Measurements from ENCODE around the gene GMEB2. TPM values are rescaled to one million over a fixed set of nuclear protein-coding genes. Genes with fewer than 3 reads are reported as not detected.
"Not testable (repeated sequence)": the region's sequence is repeated elsewhere in the genome, so short reads cannot be mapped to it uniquely, and the experiment has no call there.

The GMEB2 gene
- total RNA-seq, 1 experiment from 2014 or later = 8.4 TPM

DNA sequence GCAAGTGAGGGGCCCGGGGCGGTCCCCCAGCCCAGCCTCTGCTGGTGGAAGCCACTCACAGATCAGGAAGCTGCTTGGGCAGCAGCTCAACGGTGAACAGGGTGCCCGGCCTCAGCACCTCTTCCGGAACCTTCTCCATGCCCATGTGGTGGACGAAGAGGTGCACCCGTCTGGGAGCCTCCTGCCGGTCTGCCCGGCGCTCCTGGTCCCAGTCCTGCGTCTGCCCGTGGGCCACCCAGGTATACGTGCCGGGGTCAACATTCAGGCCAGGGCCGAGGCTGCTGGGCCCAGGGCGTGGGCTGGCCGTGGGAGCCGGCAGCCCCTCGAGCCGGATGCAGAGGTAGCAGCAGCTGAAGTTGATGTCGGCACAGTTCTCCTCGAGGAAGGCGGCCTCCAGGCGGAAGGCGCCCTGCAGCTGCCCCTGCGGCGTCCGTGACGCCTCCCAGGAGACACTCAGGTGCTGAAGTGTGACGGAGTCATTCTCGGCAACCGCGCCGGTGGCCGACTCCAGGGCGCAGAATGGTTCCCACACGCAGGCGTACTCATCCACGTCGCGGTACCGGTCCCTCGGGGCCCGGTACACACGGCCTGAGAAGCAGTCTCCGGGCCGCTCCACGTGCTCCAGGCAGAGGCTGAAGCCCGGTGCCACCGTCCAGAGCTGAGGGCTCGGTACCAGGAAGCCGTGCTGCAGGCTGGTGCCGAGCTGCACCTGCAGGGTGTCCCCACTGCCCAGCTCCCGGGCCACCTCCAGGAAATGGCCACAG is 64.3 kb downstream of the GMEB2 start:
- Histone ChIP-seq H3K9me2 (replicated peaks; ENCODE audit: insufficient read depth, low read length) (no peaks in the 10 kb centered on the region), H4K20me1 (ENCODE audit: insufficient read depth, low read depth, low read length) (no peaks in the 10 kb centered on the region), H3K4me2 (ENCODE audit: low read depth, low read length, poor library complexity, severe bottlenecking) (no peak overlapping the region), H3K9ac (ENCODE audit: low read length) (no peak overlapping the region), H3K4me1 (ENCODE audit: low read length) (no peaks in the 10 kb centered on the region), H3K27ac (ENCODE audit: low read length) (no peak overlapping the region), H3K27me3 (ENCODE audit: low read length) (no peaks in the 10 kb centered on the region), H2AFZ (ENCODE audit: low read length) (no peak overlapping the region), H3K4me3 (ENCODE audit: low read length) (no peak overlapping the region), H3K9me3 (ENCODE audit: low read length) (no peaks in the 10 kb centered on the region), H3K79me2 (ENCODE audit: low read length) (no peaks in the 10 kb centered on the region), H3K36me3 (ENCODE audit: insufficient read depth, low read length) (no peaks in the 10 kb centered on the region)
- DNase-seq = no peak

DNA sequence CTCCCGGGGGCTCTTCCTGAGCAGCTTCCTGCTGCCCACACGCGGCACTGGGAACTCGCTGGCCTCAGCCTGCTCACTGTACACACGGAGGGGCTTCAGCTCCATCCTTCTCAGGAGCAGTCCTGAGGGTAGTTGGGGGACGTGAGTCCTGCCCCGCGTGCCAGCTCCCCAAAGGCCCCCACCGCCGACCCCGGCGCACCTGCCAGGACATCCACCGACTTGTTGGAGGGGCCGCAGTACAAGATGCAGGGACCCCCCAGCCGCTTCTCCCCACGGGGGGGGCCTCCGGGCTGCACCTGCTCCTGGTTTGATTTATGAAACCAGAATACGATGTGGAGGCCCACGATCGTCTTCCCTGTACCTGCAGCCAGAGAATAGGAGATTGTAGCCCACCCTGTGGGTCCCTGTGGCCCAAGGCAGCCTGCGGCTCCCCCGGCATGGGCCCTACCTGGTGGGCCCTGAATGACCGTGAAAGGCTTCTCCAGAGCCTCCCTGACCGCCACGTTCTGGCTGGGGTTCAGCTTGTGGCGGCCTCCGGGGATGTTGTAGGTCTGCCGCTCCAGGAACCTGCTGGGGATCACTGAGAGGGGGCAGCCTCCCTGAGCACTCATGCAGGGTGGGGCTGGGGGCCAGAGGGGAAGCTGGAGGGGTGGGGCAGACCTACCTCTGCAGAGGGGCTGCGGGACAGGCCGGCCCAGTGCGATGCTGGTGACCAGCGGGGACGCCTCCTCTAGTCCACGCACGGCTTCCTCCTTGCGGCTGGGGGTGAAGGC is 65.1 kb downstream of the GMEB2 start:
- no peaks in the 10 kb centered on the region for H3K27me3 ChIP-seq (ENCODE audit: low read length)
- H2AFZ ChIP-seq (ENCODE audit: low read length) = no peak overlapping the region
- H3K9me2 ChIP-seq (replicated peaks; ENCODE audit: insufficient read depth, low read length) = no peaks in the 10 kb centered on the region
- H3K9ac ChIP-seq (ENCODE audit: low read length) = no peak overlapping the region
- no peaks in the 10 kb centered on the region for H3K4me1 ChIP-seq (ENCODE audit: low read length)
- H3K4me3 ChIP-seq (ENCODE audit: low read length) = no peak overlapping the region
- no peak for DNase-seq
- H3K36me3 ChIP-seq (ENCODE audit: insufficient read depth, low read length) = no peaks in the 10 kb centered on the region
- H3K27ac ChIP-seq (ENCODE audit: low read length) = no peak overlapping the region
- H3K9me3 ChIP-seq (ENCODE audit: low read length) = no peaks in the 10 kb centered on the region
- H3K4me2 ChIP-seq (ENCODE audit: low read depth, low read length, poor library complexity, severe bottlenecking) = no peak overlapping the region
- no peaks in the 10 kb centered on the region for H4K20me1 ChIP-seq (ENCODE audit: insufficient read depth, low read depth, low read length)
- no peaks in the 10 kb centered on the region for H3K79me2 ChIP-seq (ENCODE audit: low read length)

DNA sequence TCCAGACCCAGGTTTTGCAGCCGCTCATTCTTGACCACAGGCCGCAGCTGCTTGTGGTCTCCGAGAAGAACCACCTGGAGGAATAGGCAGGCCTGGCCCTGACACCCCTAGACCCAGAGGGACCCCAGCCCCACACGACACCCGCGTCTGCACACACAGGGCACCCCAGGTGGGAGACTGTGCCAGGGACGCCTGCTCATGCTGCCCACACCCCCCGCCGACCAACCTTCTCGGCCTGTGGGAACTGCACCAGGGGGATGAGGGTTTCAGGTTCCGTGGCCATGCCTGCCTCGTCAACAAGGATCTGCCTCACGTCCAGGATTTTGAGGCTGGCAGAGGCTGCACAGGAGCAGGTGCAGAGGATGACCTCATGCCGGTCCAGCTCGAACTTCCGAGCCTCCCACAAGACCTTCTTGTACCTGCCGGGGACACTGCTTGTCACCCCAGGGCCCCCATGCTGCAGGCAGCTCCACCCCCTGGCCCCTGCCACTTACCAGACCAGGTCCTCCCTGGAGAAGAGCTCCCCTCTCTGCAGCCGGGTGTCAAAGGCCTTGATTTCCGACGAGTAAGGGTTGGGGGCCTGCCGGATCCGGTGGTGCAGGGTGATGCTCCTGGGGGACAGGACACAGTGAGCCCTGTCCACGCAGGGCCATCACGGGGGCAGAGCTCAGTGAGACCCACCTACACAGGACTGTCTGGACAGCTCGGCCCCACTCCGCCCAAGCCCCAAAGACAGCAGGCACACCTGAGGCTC is 65.9 kb downstream of the GMEB2 start:
- Histone ChIP-seq H4K20me1 (ENCODE audit: insufficient read depth, low read depth, low read length) (0 out of 2 replicates have a peak, but pooled peaks cover 4% of the 10 kb centered on the region), H3K9ac (ENCODE audit: low read length) (no peak overlapping the region), H2AFZ (ENCODE audit: low read length) (no peak overlapping the region)

DNA sequence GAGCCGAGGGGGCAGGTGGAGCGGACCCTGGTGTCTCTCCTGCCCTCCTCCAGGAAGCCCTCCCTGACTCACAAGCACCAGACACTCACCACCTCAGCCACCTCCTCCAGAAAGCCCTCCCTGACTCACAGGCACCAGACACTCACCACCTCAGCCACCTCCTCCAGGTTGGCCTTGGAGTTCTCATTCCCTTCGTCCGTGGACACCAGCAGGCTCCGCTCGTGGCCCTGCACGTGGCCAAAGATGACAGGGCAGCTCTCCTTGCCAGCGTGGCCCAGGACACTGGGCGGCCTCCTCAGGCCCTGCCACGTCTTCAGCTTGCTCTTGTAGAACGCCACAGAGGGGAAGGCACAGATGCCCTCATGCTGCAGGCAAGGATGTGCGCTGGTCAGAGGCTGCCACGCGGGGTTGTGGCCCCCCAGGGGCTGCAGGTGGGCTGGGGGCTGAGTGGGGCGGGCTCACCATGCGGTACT is 66.5 kb downstream of the GMEB2 start:
- Histone ChIP-seq H2AFZ (ENCODE audit: low read length) (no peak overlapping the region), H3K4me3 (ENCODE audit: low read length) (no peak overlapping the region), H3K9ac (ENCODE audit: low read length) (no peak overlapping the region), H3K27me3 (ENCODE audit: low read length) (no peaks in the 10 kb centered on the region), H3K4me2 (ENCODE audit: low read depth, low read length, poor library complexity, severe bottlenecking) (no peak overlapping the region), H3K36me3 (ENCODE audit: insufficient read depth, low read length) (no peaks in the 10 kb centered on the region), H3K27ac (ENCODE audit: low read length) (no peak overlapping the region), H4K20me1 (ENCODE audit: insufficient read depth, low read depth, low read length) (0 out of 2 replicates have a peak, but pooled peaks cover 11% of the 10 kb centered on the region), H3K9me2 (replicated peaks; ENCODE audit: insufficient read depth, low read length) (no peaks in the 10 kb centered on the region), H3K9me3 (ENCODE audit: low read length) (no peaks in the 10 kb centered on the region), H3K79me2 (ENCODE audit: low read length) (no peaks in the 10 kb centered on the region), H3K4me1 (ENCODE audit: low read length) (peaks cover 5% of the 10 kb centered on the region)
- DNase-seq = no peak

More for the DNA sequence above, 65.9 kb downstream of the GMEB2 start:
- no peak overlapping the region for H3K27ac ChIP-seq (ENCODE audit: low read length)
- no peaks in the 10 kb centered on the region for H3K36me3 ChIP-seq (ENCODE audit: insufficient read depth, low read length)
- no peak overlapping the region for H3K4me3 ChIP-seq (ENCODE audit: low read length)
- H3K4me2 ChIP-seq (ENCODE audit: low read depth, low read length, poor library complexity, severe bottlenecking) = no peak overlapping the region
- no peaks in the 10 kb centered on the region for H3K79me2 ChIP-seq (ENCODE audit: low read length)
- DNase-seq = no peak
- no peaks in the 10 kb centered on the region for H3K9me3 ChIP-seq (ENCODE audit: low read length)
- no peaks in the 10 kb centered on the region for H3K27me3 ChIP-seq (ENCODE audit: low read length)
- H3K9me2 ChIP-seq (replicated peaks; ENCODE audit: insufficient read depth, low read length) = no peaks in the 10 kb centered on the region
- no peaks in the 10 kb centered on the region for H3K4me1 ChIP-seq (ENCODE audit: low read length)

DNA sequence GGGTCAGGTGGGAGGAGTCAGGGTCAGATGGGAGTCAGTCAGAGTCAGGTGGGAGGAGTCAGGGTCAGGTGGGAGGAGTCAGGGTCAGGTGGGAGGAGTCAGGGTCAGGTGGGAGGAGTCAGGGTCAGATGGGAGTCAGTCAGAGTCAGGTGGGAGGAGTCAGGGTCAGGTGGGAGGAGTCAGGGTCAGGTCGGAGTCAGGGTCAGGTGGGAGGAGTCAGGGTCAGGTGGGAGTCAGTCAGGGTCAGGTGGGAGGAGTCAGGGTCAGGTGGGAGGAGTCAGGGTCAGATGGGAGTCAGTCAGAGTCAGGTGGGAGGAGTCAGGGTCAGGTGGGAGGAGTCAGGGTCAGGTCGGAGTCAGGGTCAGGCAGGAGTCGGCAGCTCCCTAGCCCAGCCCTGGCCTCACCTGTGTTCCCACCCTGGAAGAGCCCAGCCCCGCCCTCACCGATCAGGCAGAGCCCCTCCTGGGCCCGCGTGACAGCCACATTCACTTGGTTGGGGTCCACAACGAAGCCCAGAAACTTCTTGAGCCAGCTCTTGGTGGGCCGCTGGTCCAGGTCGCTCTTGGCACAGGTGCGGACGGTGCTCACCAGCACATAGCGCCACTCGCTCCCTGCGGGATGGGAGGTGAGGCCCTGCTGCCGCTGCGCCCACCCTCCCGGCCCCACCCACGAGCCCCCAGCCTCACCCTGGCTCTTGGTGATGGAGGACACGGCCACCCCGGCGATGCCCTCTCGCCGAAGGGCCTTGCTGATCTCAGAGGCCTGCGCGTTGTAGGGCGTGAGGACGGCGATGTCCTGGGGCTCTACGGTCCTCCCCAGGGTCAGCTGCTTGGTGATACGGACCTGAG is 67.2 kb downstream of the GMEB2 start:
- not testable (repeated sequence) for H3K9me2 ChIP-seq (replicated peaks; ENCODE audit: insufficient read depth, low read length); H3K9ac ChIP-seq (ENCODE audit: low read length); H3K27me3 ChIP-seq (ENCODE audit: low read length); H3K27ac ChIP-seq (ENCODE audit: low read length); H3K4me2 ChIP-seq (ENCODE audit: low read depth, low read length, poor library complexity, severe bottlenecking); H3K4me3 ChIP-seq (ENCODE audit: low read length); H3K36me3 ChIP-seq (ENCODE audit: insufficient read depth, low read length); DNase-seq; H3K9me3 ChIP-seq (ENCODE audit: low read length); H2AFZ ChIP-seq (ENCODE audit: low read length); H3K79me2 ChIP-seq (ENCODE audit: low read length)
- H4K20me1 ChIP-seq (ENCODE audit: insufficient read depth, low read depth, low read length) = 0 out of 2 replicates have a peak, but pooled peaks cover 13% of the 10 kb centered on the region
- H3K4me1 ChIP-seq (ENCODE audit: low read length) = peaks cover 12% of the 10 kb centered on the region

DNA sequence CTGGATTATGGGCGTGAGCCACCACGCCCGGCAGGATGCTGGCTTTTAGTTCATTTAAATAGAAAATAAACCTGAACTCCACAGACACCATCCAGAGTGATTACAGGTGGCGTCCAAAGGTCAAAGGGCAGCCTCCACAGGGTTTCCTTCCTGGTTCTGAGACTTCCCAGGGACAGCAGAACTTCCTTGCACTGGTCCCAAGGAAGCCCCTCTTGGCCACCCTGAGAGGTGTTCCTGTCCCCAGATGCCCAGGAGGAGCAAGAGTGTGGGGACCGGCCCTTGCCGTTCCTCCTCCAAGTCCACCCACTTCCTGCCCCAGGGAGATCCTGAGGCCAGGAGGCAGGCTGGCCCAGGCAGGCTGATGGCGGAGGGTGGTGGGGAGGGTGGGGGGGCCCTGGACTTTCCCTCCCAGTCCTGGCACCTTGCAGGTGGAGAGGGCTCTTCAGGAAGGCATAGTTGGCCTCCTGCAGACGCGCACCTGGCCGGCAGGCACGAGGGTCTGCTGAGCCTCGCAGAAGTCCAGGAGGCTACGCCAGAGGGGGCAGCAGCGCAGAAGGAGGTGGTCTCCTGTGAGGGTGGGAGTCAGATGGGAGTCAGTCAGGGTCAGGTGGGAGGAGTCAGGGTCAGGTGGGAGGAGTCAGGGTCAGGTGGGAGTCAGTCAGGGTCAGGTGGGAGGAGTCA is 68.0 kb downstream of the GMEB2 start:
- no peaks in the 10 kb centered on the region for H3K27me3 ChIP-seq (ENCODE audit: low read length)
- no peak overlapping the region for H3K4me2 ChIP-seq (ENCODE audit: low read depth, low read length, poor library complexity, severe bottlenecking)
- H3K4me1 ChIP-seq (ENCODE audit: low read length) = peaks cover 20% of the 10 kb centered on the region
- H3K9ac ChIP-seq (ENCODE audit: low read length) = no peak overlapping the region
- H3K36me3 ChIP-seq (ENCODE audit: insufficient read depth, low read length) = no peaks in the 10 kb centered on the region
- no peaks in the 10 kb centered on the region for H3K9me3 ChIP-seq (ENCODE audit: low read length)
- no peaks in the 10 kb centered on the region for H3K79me2 ChIP-seq (ENCODE audit: low read length)
- H3K4me3 ChIP-seq (ENCODE audit: low read length) = no peak overlapping the region
- no peak for DNase-seq
- no peak overlapping the region for H3K27ac ChIP-seq (ENCODE audit: low read length)
- no peak overlapping the region for H2AFZ ChIP-seq (ENCODE audit: low read length)
- H4K20me1 ChIP-seq (ENCODE audit: insufficient read depth, low read depth, low read length) = 0 out of 2 replicates have a peak, but pooled peaks cover 13% of the 10 kb centered on the region
- no peaks in the 10 kb centered on the region for H3K9me2 ChIP-seq (replicated peaks; ENCODE audit: insufficient read depth, low read length)

DNA sequence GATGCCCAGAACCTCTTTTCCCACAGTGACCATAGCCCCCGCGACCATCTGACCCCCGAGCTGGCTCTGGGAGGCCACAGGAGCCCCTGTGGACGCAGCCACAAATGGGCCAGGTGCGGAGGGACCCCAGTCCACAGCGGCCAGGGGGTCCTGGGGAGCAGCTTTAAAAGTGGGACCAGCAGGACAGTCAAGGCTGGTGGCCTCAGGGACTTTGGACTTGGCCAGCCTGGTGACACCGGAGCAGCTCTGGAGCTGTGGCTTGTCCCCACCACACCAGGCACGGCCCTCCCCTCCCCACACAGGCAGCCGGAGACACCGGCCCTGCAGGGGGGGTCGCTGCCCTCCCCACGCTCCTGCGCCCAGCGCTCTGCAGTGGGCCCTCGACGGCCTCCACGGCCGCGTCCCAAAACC is 69.4 kb downstream of the GMEB2 start:
- Histone ChIP-seq H3K9me3 (ENCODE audit: low read length) (no peaks in the 10 kb centered on the region), H3K9ac (ENCODE audit: low read length) (no peak overlapping the region), H4K20me1 (ENCODE audit: insufficient read depth, low read depth, low read length) (peaks cover 13% of the 10 kb centered on the region; the same call in 1 of the 2 replicates), H2AFZ (ENCODE audit: low read length) (no peak overlapping the region), H3K36me3 (ENCODE audit: insufficient read depth, low read length) (no peaks in the 10 kb centered on the region), H3K9me2 (replicated peaks; ENCODE audit: insufficient read depth, low read length) (no peaks in the 10 kb centered on the region), H3K4me2 (ENCODE audit: low read depth, low read length, poor library complexity, severe bottlenecking) (no peak overlapping the region), H3K4me1 (ENCODE audit: low read length) (peaks cover 32% of the 10 kb centered on the region), H3K27me3 (ENCODE audit: low read length) (no peaks in the 10 kb centered on the region), H3K79me2 (ENCODE audit: low read length) (no peaks in the 10 kb centered on the region), H3K27ac (ENCODE audit: low read length) (no peak overlapping the region), H3K4me3 (ENCODE audit: low read length) (no peak overlapping the region)
- no peak for DNase-seq
